Panc1 (cell line): Measurements from ENCODE around the gene GDF2. TPM values are rescaled to one million over a fixed set of nuclear protein-coding genes. Genes with fewer than 3 reads are reported as not detected.

Experiments
- ATAC-seq: fragments of 200-7000 bp; cut with Tn5 transposase; 2 replicates; pipeline ENCODE4 v1.9.1; 2020; ENCODE audit warnings: mild to moderate bottlenecking, moderate library complexity
- BruUV-seq: library from RNA; stranded (reverse); fragments of 400-500 nt; replicated peaks from 2 replicates; lab custom pipeline; 2021; lab: Mats Ljungman, UMichigan
- CTCF ChIA-PET: fragments of 300-600 bp; sonication (Branson Sonifier 250); formaldehyde crosslinking; loops from one replicate; lab custom pipeline; 2022; ENCODE audit warnings: antibody characterized with exemption; lab: Charles Lee
- POLR2A ChIA-PET: fragments of 300-600 bp; sonication (Branson Sonifier 250); formaldehyde crosslinking; loops from one replicate; lab custom pipeline; 2022; ENCODE audit warnings: antibody characterized with exemption; lab: Charles Lee
- DNase-seq: peaks from one replicate; pipeline ENCODE4 v3.0.0-alpha.2; 2010; ENCODE audit warnings: low read depth, low spot score
- H3K27ac ChIP-seq: 2 replicates; pipeline ENCODE4 v1.5.1; 2011; ENCODE audit warnings: mild to moderate bottlenecking, low read length, inconsistent platforms
- H3K27me3 ChIP-seq: fragments of 200-500 bp; sonication (Bioruptor generic); 2 replicates; pipeline ENCODE4 v1.6.0; 2014; ENCODE audit warnings: low read length, inconsistent platforms; ENCODE audit not compliant: control insufficient read depth, insufficient read depth
- H3K36me3 ChIP-seq: fragments of 200-500 bp; sonication (Bioruptor generic); 2 replicates; pipeline ENCODE4 v1.5.1; 2014; ENCODE audit warnings: inconsistent platforms, mild to moderate bottlenecking, low read length, moderate library complexity; ENCODE audit not compliant: control insufficient read depth, insufficient read depth
- H3K4me1 ChIP-seq: 2 replicates; pipeline ENCODE4 v1.5.1; 2011; ENCODE audit warnings: inconsistent platforms, mild to moderate bottlenecking, low read length, moderate library complexity; ENCODE audit not compliant: control insufficient read depth, insufficient read depth
- H3K4me3 ChIP-seq, 2 experiments: 2 replicates each; pipeline ENCODE4 v1.5.1; 2011 to 2012; ENCODE audit warnings: low read depth in 2 of 2, low read length in 2 of 2, mild to moderate bottlenecking in 2 of 2, inconsistent platforms in 1 of 2, moderate library complexity in 1 of 2
- H3K9me3 ChIP-seq: fragments of 200-500 bp; sonication (Bioruptor generic); 2 replicates; pipeline ENCODE4 v1.5.1; 2014; ENCODE audit warnings: low read depth, mild to moderate bottlenecking, inconsistent platforms, low read length, moderate library complexity; ENCODE audit not compliant: control insufficient read depth, insufficient read depth
- POLR2AphosphoS5 ChIP-seq: IDR thresholded peaks from 2 replicates; pipeline ENCODE4 v1.6.1; 2012; ENCODE audit warnings: mild to moderate bottlenecking, low read depth, low read length, moderate library complexity
- SIN3A ChIP-seq: IDR thresholded peaks from 2 replicates; pipeline ENCODE4 v1.6.1; 2012; ENCODE audit warnings: low read depth, mild to moderate bottlenecking, low read length, moderate library complexity, borderline replicate concordance; ENCODE audit not compliant: insufficient read depth
- TCF7L2 ChIP-seq: IDR thresholded peaks from 2 replicates; pipeline ENCODE4 v1.6.1; 2011; ENCODE audit warnings: mild to moderate bottlenecking, low read depth, low read length, inconsistent platforms
- in situ Hi-C: cut with HindIII; loops from 2 replicates; pipeline ENCODE4 v1.10.0; 2016; ENCODE audit warnings: low sequenced_read_pairs, low pct_unique_long_range_greater_than_20kb
- intact Hi-C: fragments of 100-400 bp; cut with micrococcal nuclease; formaldehyde crosslinking; loops from one replicate; pipeline ENCODE4 v1.10.0; 2022; ENCODE audit not compliant: unreplicated experiment
- total RNA-seq: library from RNA; stranded (reverse); gene quantifications from one replicate; pipeline ENCODE4 v1.2.1, GENCODE V29; 2021; ENCODE audit not compliant: unreplicated experiment
- TF ChIP-seq, protein P1 (sequence below), 2 experiments: IDR thresholded peaks; 2 replicates each; pipeline ENCODE4 v1.6.1; 2011 to 2012; ENCODE audit warnings: low read depth in 2 of 2, control low read depth in 1 of 2, low read length in 1 of 2, mild to moderate bottlenecking in 1 of 2, moderate library complexity in 1 of 2; ENCODE audit not compliant: insufficient read depth in 1 of 2
- TF ChIP-seq, protein P2 (sequence below): fragments of 450-650 bp; IDR thresholded peaks from 2 replicates; pipeline ENCODE4 v1.5.1; 2017; ENCODE audit warnings: mild to moderate bottlenecking

The GDF2 gene
- total RNA-seq, 1 experiment from 2014 or later = not detected

GRCh38 chr10:47336387-47337134 lies 14.3 kb downstream of the GDF2 start:
- no TSS peak for BruUV-seq
- no peaks in the 10 kb centered on the region for H3K36me3 ChIP-seq
- in situ Hi-C loops = no loop called here
- intact Hi-C loops = no loop called here
- TF ChIP-seq, protein P1, sequence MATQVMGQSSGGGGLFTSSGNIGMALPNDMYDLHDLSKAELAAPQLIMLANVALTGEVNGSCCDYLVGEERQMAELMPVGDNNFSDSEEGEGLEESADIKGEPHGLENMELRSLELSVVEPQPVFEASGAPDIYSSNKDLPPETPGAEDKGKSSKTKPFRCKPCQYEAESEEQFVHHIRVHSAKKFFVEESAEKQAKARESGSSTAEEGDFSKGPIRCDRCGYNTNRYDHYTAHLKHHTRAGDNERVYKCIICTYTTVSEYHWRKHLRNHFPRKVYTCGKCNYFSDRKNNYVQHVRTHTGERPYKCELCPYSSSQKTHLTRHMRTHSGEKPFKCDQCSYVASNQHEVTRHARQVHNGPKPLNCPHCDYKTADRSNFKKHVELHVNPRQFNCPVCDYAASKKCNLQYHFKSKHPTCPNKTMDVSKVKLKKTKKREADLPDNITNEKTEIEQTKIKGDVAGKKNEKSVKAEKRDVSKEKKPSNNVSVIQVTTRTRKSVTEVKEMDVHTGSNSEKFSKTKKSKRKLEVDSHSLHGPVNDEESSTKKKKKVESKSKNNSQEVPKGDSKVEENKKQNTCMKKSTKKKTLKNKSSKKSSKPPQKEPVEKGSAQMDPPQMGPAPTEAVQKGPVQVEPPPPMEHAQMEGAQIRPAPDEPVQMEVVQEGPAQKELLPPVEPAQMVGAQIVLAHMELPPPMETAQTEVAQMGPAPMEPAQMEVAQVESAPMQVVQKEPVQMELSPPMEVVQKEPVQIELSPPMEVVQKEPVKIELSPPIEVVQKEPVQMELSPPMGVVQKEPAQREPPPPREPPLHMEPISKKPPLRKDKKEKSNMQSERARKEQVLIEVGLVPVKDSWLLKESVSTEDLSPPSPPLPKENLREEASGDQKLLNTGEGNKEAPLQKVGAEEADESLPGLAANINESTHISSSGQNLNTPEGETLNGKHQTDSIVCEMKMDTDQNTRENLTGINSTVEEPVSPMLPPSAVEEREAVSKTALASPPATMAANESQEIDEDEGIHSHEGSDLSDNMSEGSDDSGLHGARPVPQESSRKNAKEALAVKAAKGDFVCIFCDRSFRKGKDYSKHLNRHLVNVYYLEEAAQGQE (IDR thresholded peaks at IDR 0.05; ENCODE audit: insufficient read depth in 1 of 2, low read depth in 2 of 2, low read length in 1 of 2) = no peak
- TF ChIP-seq, protein P2, sequence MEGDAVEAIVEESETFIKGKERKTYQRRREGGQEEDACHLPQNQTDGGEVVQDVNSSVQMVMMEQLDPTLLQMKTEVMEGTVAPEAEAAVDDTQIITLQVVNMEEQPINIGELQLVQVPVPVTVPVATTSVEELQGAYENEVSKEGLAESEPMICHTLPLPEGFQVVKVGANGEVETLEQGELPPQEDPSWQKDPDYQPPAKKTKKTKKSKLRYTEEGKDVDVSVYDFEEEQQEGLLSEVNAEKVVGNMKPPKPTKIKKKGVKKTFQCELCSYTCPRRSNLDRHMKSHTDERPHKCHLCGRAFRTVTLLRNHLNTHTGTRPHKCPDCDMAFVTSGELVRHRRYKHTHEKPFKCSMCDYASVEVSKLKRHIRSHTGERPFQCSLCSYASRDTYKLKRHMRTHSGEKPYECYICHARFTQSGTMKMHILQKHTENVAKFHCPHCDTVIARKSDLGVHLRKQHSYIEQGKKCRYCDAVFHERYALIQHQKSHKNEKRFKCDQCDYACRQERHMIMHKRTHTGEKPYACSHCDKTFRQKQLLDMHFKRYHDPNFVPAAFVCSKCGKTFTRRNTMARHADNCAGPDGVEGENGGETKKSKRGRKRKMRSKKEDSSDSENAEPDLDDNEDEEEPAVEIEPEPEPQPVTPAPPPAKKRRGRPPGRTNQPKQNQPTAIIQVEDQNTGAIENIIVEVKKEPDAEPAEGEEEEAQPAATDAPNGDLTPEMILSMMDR = no peak
- TF ChIP-seq TCF7L2 = no peak
- TF ChIP-seq SIN3A = no peak
- TF ChIP-seq POLR2AphosphoS5 = no peak
- ATAC-seq (no peak), DNase-seq (no peak)
- no peaks in the 10 kb centered on the region for H3K9me3 ChIP-seq
- no peak overlapping the region for H3K4me3 ChIP-seq
- ChIA-PET POLR2A (no interaction called here), CTCF (no interaction called here)
- no peak overlapping the region for H3K27ac ChIP-seq
- no peaks in the 10 kb centered on the region for H3K4me1 ChIP-seq
- peaks cover 27% of the 10 kb centered on the region for H3K27me3 ChIP-seq

DNA sequence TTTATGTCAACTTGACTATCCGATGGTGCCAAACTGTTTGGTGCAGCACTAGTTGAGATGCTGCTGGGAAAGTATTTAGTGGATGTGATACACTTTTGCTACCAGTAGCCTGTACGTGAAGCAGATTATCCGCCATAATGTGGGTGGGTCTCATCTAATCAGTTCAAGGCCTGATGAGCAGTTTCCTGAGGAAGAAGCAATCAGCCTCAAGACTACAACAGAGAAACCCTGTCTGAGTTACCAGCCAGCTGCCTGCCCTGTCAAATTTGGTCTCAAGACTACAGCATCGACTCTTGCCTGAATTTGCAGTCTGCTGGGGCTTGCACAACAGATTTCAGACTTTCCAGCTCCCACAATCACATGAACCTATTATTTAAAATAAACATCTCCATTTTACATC lies 15.1 kb downstream of the GDF2 start:
- TF ChIP-seq, protein P2 = no peak
- TF ChIP-seq TCF7L2 (no peak), SIN3A (no peak), POLR2AphosphoS5 (no peak)
- TF ChIP-seq, protein P1 (IDR thresholded peaks at IDR 0.05; ENCODE audit: insufficient read depth in 1 of 2, low read depth in 2 of 2, low read length in 1 of 2) = no peak
- ChIA-PET POLR2A (no interaction called here), CTCF (no interaction called here)
- H3K4me3 ChIP-seq = no peak overlapping the region
- DNase-seq (no peak), ATAC-seq (no peak)
- intact Hi-C loops (no loop called here), in situ Hi-C loops (no loop called here)
- H3K4me1 ChIP-seq = no peaks in the 10 kb centered on the region
- no peaks in the 10 kb centered on the region for H3K9me3 ChIP-seq
- H3K36me3 ChIP-seq = no peaks in the 10 kb centered on the region
- peaks cover 33% of the 10 kb centered on the region for H3K27me3 ChIP-seq
- H3K27ac ChIP-seq = no peak overlapping the region
- BruUV-seq = no TSS peak
